ENCODE results near the gene POM121L2.

Gene POM121L2

GRCh38 chr6:27295301-27296079, 16.6 kb downstream of the POM121L2 start:
- no peak for TF ChIP-seq CTCF (IDR thresholded peaks at IDR 0.05; ENCODE audit: low read depth, low read length)
- peak; percentile 65 to 94 for DNase-seq (ENCODE audit: low read depth in 2 of 2)
- peak overlapping the region; percentile 45 to 60 for H3K4me3 ChIP-seq (replicated peaks in 1 of 2; ENCODE audit: low read depth in 2 of 2, low read length in 2 of 2)

- no peak for TF ChIP-seq CTCF (IDR thresholded peaks at IDR 0.05; ENCODE audit: low read depth, low read length)
- no peak for DNase-seq (ENCODE audit: low read depth in 2 of 2)
- no peak overlapping the region for H3K4me3 ChIP-seq (replicated peaks in 1 of 2; ENCODE audit: low read depth in 2 of 2, low read length in 2 of 2)
Measured at GRCh38 chr6:27294409-27294808, 17.7 kb downstream of the POM121L2 start.

GRCh38 chr6:27293436-27294098, 18.5 kb downstream of the POM121L2 start:
- no peak for TF ChIP-seq CTCF (IDR thresholded peaks at IDR 0.05; ENCODE audit: low read depth, low read length)
- peak; percentile 57 to 85 for DNase-seq (ENCODE audit: low read depth in 2 of 2)
- no peak overlapping the region for H3K4me3 ChIP-seq (replicated peaks in 1 of 2; ENCODE audit: low read depth in 2 of 2, low read length in 2 of 2)

GRCh38 chr6:27290850-27291208, 21.2 kb downstream of the POM121L2 start:
- TF ChIP-seq CTCF (IDR thresholded peaks at IDR 0.05; ENCODE audit: low read depth, low read length), result no peak
- DNase-seq (ENCODE audit: low read depth in 2 of 2), result no peak
- no peak overlapping the region for H3K4me3 ChIP-seq (replicated peaks in 1 of 2; ENCODE audit: low read depth in 2 of 2, low read length in 2 of 2)

GRCh38 chr6:27290065-27290849, 21.8 kb downstream of the POM121L2 start:
- peak overlapping the region in 1 of 2 donors; percentile 2 for H3K4me3 ChIP-seq (replicated peaks in 1 of 2; ENCODE audit: low read depth in 2 of 2, low read length in 2 of 2)
- DNase-seq (ENCODE audit: low read depth in 2 of 2), result peak in 1 of 2 donors; percentile 86

More at GRCh38 chr6:27290065-27290849, 21.8 kb downstream of the POM121L2 start:
- TF ChIP-seq CTCF (IDR thresholded peaks at IDR 0.05; ENCODE audit: low read depth, low read length), result no peak

Data from cardiac fibroblast (primary cell).